ENCODE data around the gene JAML.

DNA sequence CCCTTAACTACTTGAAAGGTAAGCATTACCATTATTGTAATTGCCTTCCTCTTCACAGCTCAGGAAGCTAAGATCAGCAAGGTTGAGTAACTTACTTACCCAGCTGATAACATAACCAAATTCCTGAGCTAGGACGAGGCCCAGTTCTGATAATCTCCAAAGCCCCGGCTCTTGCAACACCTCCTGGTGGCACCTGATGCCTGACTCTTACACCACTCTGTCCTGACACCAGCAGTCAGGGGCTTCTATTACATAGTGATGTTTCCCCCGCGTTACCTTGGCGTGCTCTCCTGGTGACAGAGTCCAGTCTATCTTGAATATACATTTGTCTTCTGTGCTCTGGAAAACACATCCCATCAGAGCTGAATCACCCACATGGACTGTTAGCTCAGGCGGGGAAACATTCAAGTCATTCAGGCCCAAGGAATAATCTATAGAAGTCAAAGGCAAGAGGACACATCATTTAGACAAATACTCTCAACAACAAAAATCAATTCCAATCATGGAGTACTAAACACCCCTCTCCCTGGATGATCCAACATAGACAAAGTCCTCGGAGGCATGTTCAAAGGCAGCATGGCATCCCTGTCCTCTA is 12.6 kb downstream of the JAML start:
- no peak for TF ChIP-seq SMC3 (conservative IDR thresholded peaks at IDR 0.05; ENCODE audit: poor library complexity)
- TF ChIP-seq, protein P1, sequence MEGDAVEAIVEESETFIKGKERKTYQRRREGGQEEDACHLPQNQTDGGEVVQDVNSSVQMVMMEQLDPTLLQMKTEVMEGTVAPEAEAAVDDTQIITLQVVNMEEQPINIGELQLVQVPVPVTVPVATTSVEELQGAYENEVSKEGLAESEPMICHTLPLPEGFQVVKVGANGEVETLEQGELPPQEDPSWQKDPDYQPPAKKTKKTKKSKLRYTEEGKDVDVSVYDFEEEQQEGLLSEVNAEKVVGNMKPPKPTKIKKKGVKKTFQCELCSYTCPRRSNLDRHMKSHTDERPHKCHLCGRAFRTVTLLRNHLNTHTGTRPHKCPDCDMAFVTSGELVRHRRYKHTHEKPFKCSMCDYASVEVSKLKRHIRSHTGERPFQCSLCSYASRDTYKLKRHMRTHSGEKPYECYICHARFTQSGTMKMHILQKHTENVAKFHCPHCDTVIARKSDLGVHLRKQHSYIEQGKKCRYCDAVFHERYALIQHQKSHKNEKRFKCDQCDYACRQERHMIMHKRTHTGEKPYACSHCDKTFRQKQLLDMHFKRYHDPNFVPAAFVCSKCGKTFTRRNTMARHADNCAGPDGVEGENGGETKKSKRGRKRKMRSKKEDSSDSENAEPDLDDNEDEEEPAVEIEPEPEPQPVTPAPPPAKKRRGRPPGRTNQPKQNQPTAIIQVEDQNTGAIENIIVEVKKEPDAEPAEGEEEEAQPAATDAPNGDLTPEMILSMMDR (IDR thresholded peaks at IDR 0.05; ENCODE audit: poor library complexity, severe bottlenecking): no peak
- TF ChIP-seq POLR2AphosphoS5 (IDR thresholded peaks at IDR 0.05): no peak
- no peak for TF ChIP-seq EZH2 (IDR thresholded peaks at IDR 0.05; ENCODE audit: borderline replicate concordance, insufficient read depth, low read length, poor library complexity, severe bottlenecking)
- TF ChIP-seq EP300 (conservative IDR thresholded peaks at IDR 0.05; ENCODE audit: poor library complexity, severe bottlenecking): no peak

All from neural cell (in vitro differentiated cells).